HG03378 (cell line): ENCODE measurements around the gene IGLL1.
"Not testable (repeated sequence)": the region's sequence is repeated elsewhere in the genome, so short reads cannot be mapped to it uniquely, and the experiment has no call there.

Experiments used
- ATAC-seq: cut with Tn5 transposase; IDR thresholded peaks from one replicate; pipeline ENCODE4 v1.9.1; 2021; ENCODE audit warnings: mild to moderate bottlenecking, moderate library complexity; ENCODE audit not compliant: unreplicated experiment

Gene IGLL1

DNA sequence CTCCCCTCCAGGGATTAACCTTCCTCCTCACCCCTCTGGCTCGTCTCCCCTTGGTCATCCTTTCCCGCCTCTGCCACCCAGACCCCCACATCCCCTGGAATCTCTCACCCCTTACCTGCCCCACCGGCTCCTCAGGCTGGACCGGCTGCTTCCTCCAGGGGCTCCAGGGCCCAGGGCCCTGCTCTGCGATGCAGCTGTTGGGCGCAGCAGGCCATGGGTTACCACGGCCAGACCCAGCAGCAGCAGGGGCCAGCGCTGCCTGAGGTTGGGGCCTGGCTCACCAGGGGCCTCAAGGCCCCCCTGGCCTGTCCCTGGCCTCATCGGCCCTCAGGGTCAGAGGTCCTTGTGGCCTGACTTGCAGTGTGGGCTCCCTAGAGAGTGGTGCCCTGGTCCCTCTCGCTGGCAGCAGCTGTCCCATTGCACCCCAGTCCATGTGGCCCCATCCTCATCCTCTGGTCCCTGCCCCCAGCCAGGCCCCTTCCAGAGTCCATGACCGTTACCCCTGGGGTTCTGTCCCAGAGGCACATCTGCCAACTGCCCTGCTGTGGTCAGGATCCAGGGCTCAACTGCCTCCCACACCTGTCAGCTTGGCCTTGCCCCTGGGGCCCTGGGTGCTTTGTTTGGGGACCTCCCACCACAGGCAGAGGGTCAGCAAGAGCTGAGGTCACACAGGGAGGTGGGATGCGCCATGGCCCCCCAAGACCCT is at the start of gene IGLL1:
Gene IGLL1, minus strand, starts transcription at position 421 of the 706 bp plus-strand sequence. Its CDS starts 100 bp downstream, at position 321.
- no peak for ATAC-seq

DNA sequence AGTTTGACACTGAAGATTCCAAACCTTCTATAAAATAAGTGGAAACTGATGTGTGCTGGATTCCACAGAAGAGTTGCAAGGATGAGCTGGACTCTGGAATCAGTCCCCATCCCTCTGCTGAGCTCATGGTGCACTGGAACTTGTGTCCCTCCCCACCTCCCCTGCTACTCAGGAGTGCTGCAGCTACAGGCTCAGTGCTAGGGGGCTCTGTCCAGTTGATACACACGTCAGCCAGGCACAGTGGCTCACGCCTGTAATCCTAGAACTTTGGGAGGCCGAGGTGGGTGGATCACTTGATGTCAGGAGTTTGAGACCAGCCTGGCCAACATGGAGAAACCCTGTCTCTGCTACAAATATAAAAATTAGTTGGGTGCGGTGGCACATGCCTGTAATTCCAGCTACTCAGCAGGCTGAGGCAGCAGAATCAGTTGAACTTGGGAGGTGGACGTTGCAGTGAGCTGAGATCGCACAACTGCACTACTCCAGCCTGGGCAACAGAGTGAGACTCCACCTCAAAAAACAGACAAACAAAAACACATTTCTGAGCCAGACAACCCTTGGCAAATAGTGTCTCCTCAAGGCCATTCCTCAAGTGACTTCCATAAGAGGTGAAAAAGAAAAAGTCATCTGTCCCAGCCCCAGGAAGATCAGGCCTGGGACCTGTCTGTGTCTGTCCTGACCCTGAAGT is 48.1 kb upstream of the IGLL1 start:
- not testable (repeated sequence) for ATAC-seq

DNA sequence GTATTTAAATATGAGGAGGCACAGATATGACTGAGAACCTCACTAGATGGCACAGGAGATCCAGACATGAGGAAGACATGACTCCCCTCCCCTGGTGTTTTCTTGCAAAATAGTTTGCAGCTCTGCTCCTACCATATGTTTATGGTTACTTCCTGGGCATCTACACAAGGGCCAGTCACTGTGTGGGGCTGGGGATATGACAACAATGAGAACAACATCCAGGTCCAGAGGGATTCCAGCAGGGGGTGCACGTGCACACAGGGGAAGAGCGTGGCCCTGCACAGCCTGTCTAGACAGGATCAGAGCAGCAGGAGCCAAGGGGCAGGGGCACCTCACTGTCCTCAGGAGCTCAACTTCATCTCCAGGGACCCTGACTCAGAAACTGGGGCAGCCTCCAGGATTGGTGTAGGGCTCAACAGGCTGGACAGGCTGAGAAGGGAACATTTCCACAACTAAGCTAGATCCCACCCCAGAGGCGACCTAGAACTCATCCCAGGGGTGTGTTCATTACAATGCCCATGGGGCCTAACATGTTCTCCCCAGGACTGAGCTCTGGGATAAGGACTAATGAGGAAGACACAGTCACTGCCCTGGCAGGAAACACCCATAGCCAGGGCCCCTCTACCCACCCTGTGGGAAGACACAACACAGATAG is 47.4 kb upstream of the IGLL1 start:
- not testable (repeated sequence) for ATAC-seq

DNA sequence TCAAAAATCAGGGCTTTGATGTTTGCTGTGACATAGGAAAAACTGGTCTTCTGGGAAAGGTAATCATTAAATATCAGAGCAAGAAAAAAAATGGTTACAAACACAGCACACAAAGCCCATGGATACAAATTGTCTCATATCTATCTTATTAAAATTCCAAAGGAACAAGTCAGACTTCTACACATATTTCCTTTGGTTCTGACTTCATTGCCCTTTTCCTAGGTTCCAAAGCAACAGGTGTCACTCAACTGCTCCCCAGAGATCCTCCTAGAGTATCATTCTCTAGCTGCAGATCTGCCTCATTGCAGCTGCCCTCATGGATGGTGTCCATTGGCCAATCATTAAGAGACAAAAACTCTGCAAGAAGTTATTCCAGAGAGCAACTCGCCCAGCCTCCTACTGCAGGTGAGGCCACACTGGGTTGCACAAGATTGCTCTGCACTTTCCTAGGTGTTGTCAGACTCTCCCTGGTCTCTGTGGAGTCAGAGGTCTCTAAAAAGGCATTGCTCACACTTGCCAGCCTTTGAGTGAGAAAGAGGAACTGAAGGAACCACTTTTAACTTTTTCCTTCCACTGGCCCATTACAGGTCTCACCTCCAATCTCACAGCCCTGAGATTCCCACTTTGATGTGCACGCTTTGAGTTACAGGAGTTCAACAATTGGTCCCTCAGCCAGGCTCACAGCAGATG is 46.3 kb upstream of the IGLL1 start:
- ATAC-seq = no peak

DNA sequence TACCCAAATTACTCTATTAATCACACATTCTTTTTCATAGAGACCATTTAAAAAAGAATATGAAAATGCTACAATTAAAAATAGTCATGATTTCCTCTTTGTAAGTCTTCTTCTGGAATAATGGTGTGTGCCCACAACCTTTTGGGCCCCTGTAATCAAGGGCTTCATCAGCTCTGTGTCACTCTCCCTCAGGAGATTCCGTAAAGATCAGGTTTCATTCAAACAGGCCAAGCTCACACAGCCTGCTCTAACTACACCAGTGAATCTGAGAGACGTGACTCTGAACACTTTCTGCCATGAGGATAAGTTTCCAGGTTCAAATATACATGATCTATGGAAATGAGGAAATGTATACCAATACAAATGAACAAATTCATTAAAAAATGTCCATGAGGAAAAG is 42.5 kb upstream of the IGLL1 start:
- no peak for ATAC-seq

DNA sequence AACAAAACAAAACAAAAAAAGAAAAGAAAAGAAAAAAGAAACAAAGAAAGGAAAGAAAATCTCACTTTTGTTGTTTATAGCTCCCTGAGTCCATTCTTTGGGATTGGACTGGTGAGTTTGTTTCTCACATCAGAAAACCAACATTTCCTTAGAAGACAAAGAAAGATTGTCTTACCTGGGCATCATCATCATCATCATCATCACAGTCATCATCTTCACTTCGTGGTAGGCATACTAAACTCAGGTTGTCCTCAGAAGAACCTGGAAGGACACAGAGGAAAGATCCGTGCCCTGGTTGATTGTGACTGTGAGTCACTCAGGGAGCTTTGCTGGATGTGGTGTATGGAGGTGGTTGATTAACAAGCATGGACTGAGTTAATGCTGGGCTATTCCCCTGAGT is 41.8 kb upstream of the IGLL1 start:
- ATAC-seq = not testable (repeated sequence)

DNA sequence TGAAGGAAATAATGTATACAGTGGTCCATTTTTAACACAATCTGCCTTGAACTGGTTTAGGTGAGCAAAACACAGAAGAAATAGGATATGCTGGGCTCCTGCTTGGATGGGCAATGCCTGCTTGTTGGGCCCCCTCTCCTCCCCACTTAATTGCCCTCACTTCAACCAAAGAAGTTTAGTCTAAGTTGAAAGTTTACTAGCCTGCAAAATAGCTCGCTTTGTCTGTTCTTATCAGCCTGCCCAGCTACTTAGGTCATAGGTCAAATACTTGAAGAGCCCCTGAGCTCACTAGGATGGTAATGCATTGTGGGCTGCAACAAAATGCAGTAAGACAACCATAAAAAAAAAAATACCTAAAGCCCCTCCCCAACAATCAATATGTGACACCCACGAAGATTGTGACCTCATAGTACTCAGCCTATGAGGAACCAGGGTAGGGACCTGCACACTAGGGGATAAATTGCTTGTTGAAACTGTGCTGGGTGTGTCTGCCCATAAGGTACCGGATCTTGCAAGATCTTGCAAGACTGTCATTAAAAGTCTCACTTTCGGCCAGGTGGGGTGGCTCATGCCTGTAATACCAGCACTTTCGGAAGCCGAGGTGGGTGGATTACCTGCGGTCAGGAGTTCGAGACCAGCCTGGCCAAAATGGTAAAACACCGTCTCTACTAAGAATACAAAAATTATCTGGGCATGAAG is 41.1 kb upstream of the IGLL1 start:
- ATAC-seq = no peak

DNA sequence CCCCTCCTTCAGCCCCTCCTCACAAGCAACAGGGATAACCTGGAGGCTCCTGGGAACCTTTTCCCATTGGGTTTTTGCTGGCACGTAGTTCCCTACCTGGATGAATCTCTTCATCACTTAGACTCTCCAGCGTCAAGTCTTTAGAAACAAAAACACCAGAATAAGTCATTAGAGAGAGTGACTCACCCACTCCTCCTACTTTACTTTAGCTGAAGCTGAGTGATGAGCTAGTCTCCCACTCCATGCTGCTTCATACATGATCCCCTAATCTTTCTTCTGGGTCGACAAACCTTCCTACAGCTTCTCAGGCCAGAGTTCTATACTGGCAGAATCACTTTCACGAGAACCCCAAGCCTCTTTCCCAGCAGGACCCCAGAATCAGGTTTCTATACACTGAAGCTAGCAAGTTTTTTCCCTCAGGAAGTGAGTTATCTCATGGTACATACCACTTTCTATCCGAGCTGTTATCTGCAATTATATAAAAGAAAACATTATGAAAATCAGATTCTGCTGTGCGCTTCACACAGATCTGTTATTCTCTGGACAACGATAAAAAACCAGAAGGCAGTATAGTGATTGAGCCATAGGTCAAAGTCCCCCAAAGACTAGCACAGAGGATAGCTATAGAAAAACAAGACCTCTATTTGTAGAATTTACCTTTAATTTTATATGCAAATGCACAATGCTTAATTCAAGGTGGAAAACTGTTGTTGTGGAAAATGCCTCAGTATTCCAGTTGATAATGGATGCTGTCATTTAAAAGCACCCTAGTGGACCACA is 33.3 kb upstream of the IGLL1 start:
- ATAC-seq = no peak

DNA sequence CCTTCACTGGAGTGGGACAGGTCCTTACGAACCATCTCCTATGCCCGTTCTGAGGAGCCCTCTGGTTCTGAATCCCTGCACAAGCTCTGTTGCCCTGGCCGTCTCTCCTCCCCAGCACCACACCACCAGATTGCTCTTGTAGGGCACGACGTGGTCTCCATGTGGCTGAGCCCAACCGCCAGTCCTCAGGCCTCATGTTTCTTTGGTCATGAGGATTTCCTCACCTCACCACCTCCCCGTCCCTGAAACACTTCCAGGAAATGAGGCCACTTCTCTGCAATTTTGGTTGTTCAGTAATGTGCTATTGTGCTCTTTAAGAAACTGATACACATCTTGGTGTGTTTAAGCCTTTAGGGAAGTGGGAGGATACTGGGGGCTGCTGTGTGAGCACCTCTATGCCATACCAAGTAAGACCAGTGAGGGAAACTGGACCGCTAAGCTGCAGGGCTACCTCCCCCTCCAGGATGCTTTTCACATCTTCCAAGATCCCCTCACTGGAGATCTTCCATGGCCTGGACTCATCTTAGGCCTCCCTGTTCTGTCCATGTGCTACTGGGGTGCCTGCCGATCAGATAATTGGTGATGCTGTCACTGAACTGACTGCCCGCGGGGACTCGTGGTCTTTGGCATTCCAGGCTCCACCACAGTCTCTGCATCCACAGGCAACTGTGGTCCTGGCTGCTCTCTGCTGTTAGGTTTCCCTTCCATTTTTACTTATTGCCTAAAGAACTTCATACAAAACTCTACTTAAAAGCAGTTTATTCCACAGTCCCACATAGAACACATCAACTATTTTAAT is 30.1 kb upstream of the IGLL1 start:
- ATAC-seq = no peak

DNA sequence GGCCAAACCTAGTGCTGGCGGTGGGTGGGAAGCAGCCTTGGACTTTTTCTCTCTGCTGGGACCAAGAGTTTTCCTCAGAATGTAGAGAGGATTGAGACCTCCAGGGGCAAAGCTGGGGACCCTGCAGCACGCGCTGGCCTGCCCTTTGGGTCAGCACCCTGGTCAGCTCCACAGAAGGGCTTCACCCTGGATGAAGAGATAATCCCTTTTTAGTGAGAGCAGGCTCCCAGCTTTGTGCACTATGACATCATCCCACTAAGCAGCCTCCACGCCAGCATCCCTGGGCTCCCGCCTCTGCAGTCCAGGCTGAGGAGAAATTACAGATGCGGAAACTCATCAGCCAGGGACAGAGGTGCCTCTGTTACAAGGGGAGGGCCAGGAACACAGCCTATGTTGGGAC is 28.5 kb upstream of the IGLL1 start:
- ATAC-seq = no peak

DNA sequence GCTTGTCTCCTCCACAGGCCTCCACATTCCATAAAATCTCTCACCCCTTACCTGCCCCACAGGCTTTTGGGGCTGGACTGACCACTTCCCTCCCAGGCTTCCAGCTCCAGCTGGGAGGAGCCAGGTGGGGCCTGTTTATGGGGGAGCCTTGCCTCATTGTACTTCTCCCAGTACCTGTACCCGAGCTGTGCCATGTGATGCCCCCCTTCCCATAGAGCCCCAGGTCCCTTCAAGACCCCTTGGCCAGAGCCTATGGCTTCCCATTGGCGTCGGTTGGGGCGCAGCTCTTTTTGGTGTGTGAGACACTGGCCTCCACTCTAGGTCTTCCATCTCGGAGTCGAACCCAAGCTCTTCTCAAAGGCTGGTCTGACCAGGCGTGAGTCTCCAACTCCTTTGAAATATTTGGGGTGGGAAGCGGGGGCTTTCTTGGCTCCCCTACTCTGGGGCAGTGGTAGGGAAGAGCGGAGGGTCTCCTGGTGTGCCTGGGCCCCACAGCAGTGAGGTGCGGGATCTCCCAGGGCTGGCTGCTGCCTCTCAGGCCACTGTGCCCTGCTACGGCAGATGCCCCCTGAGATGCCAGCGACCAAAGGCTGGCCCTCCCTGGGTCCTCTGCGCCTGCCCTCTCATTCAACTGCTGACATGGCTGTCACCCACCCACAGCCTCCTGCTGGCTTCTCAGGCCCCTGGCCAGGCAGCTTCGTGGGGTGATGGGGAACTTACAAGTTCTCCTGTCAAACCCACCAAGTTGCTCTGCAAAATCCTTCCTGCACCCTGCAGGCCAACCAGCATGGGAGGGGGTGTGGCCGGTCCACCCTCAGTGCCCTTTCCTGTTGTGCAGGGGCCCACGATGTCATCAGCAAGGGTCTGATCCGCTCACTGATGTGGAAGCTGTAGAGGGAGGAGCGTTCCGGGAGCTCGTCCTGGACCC is 26.4 kb upstream of the IGLL1 start:
- ATAC-seq = no peak

DNA sequence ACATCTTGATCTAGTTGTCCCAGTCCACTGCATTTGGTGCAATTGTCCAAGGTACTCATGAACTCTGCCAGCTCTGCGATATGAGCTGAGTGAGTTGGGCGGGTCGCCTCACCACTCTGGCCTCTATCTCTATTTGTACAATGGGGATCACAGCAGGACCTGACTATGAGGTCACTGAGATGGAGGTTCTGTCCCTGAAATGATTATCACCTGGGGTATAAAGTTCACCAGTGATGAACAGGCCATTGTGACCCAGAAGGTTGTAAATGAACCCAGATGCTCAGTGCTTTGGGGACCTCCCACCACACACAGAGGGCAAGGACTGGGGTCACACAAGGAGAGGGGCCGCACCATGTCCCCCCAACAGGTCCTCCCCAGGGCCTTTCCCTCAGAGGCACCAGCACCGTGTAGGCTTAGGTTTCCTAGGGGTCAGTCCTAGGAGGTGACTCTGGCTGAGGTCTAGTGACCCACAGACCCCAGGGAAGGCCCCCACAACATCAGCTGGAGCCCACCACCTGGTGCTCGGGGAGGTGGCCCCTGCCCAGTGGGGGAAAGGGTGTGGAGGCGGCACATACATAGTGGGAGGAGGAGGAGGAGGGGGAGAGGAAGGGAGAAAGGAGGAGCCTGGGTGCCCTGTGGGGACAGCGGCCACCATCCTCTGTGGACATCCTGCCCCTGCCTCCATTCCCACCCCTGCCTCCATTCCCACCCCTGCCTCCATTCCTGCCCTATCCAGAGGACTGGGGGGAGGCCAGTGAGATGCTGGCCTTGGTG is 25.0 kb upstream of the IGLL1 start:
- no peak for ATAC-seq

DNA sequence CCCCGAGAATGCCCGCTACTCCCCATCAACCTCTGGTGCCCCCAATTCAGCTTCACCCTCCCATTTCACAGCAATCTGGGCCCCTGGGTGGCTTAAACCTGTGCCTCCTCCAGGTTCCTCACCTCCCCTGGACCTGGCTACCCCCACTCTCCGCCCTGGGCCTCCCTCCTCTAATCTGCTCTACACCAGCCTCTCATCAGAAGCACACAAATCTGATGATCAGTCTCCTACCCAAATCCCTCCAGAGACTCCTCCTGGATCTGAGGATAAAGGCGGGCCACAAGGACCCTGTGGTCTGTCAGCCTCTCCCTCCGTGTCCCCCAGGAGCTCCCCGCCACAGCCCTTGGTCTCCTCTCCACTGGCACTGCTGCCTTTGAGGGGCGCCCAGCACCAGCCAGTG is 23.2 kb upstream of the IGLL1 start:
- no peak for ATAC-seq

DNA sequence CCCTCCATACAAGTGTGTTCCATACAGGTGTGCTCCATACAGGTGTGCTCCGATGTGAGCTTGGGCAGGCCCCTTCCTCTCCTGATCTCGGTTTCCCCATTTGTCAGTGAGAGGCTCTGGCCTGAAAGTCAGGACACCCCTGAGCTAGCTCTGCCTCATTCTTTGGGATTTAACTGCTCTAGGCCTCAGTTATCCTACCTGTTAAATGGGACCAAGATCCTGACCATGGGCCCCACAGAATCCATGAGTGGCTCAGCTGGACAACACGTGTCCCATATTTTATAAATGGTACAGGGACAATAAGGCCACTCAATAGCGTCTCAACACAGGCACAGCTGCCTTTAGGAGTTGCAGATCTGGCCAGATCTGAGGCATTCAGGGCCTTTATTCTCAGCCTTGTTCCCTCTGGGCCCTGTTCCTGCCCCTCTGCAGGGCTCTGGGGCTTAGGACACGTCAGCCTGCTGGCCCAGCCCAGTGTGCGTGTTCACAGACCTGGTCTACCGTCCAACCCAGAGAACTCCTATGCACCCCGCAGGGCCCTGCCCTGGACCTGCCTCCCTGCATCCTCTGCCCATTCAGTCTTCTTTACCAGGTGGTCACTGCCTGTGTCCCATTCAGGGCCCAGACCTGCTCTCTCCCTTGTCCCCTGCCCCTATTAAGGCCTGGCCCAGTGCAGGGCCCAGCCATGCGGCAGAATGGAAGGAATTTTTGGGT is 18.9 kb upstream of the IGLL1 start:
- ATAC-seq = no peak

DNA sequence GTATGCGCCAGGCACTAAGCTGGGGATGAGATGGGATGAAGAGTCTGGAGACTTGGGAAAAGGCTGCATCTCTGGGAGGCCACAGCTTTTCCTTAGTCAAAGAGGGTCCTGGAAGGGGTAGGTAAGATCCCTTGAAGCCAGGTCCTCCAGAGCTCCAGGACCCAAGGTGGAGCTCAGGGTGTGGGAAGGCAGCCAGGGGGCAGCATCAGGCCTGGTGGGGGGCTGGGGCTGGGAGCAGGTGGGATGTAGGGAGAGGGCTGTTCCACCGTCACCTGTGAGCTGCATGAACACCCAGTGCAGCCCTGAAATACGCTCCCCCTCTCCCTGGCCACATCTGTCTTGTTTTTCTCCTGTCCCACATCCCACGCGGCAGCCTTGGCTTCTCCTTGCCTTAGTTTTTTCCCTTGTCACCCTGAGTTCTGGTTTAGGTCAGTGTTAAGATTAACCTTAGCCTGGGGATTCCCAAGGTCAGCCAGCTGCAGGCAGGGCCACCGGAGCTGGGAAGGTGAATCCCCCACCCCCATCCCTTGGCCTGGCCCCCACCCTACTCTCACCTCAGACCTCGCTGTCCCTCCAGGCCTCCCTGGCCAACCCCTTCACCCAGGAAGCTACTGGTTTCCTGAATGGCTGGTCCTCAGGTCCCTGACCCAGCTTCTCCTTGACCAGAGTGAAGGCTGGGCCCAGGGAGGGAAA is 17.6 kb upstream of the IGLL1 start:
- not testable (repeated sequence) for ATAC-seq

DNA sequence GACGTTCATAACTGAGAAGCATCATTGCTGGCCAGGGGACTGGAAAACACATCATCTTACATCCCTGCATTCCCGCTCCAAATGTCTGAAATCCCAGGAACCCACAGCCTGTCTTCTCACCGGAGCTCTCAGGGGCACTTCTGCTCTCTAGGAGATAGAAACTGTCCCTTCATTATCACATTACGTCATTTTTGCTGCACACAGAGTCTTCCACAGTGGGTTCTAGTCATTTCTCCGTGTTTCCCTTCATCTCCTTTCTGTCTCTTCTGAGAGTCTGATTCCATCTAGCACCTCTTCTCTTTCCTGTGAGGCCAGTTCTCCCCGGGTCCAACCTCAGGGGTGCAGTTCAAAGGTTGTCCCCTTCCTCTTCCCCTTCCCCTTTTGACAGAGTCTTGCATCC is 15.8 kb upstream of the IGLL1 start:
- ATAC-seq = not testable (repeated sequence)
